ENCODE measurements around the gene SRC. TPM values are rescaled to one million over a fixed set of nuclear protein-coding genes. Genes with fewer than 3 reads are reported as not detected.

SRC gene
- total RNA-seq, 1 experiment from 2014 or later: 55.6 TPM

DNA sequence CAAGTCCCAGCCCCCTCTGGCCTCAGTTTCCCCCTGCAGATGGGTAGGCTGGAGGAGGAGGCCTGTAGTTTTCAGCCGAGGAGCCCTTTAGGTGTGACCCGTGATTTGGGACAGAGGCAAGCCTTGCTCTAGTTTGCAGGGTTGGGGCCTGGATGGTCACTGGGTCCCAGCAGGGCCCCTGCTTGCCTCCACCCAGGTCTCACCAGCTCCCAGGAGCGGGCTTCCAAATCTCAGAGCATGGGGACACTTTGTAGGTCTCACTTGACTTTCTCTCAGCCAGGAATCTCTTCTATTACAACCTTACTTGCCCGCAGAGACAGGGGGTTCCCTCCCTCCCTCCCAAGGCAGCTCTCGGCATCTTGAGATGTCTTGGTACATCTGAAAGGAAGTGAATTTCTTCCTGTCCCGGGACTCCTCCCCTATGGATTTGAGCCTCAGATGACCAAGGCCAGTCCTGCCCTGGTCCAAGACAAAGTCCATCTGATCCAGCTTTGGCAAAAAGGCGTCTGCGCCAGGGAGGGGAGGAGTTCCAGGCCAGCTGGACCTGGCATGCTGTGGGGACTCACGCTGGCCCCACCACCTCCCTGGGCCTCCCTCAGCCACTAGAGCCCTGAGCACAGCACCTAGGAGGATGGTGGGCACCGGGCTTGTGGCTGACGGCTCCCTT lies 47.4 kb downstream of the SRC start:
- TF ChIP-seq, protein P1, sequence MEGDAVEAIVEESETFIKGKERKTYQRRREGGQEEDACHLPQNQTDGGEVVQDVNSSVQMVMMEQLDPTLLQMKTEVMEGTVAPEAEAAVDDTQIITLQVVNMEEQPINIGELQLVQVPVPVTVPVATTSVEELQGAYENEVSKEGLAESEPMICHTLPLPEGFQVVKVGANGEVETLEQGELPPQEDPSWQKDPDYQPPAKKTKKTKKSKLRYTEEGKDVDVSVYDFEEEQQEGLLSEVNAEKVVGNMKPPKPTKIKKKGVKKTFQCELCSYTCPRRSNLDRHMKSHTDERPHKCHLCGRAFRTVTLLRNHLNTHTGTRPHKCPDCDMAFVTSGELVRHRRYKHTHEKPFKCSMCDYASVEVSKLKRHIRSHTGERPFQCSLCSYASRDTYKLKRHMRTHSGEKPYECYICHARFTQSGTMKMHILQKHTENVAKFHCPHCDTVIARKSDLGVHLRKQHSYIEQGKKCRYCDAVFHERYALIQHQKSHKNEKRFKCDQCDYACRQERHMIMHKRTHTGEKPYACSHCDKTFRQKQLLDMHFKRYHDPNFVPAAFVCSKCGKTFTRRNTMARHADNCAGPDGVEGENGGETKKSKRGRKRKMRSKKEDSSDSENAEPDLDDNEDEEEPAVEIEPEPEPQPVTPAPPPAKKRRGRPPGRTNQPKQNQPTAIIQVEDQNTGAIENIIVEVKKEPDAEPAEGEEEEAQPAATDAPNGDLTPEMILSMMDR (conservative IDR thresholded peaks at IDR 0.05; ENCODE audit: low read depth, low read length): no peak
- TF ChIP-seq EZH2 (IDR thresholded peaks at IDR 0.05; ENCODE audit: low read length, unreplicated experiment) (no peak), EZH2phosphoT487 (IDR thresholded peaks at IDR 0.05; ENCODE audit: borderline replicate concordance, low read length) (no peak)
- Histone ChIP-seq H3K79me2 (ENCODE audit: low read length) (no peaks in the 10 kb centered on the region), H2AFZ (ENCODE audit: low read length) (no peak overlapping the region), H3F3A (ENCODE audit: low read length, unreplicated experiment) (no peaks in the 10 kb centered on the region), H3K27me3 (ENCODE audit: low read length) (no peaks in the 10 kb centered on the region), H3K9ac (ENCODE audit: low read length) (no peak overlapping the region), H3K27ac (ENCODE audit: low read length) (no peak overlapping the region), H3K4me3 (ENCODE audit: low read length) (no peak overlapping the region), H3K36me3 (ENCODE audit: low read depth, low read length) (peaks cover 10% of the 10 kb centered on the region), H4K20me1 (ENCODE audit: low read length) (no peaks in the 10 kb centered on the region), H3K9me3 (ENCODE audit: low read length) (no peaks in the 10 kb centered on the region), H3K9me2 (replicated peaks; ENCODE audit: low read length) (no peaks in the 10 kb centered on the region), H3K4me1 (ENCODE audit: insufficient read depth, low read length) (no peaks in the 10 kb centered on the region), H3K4me2 (ENCODE audit: low read length) (no peak overlapping the region)
- intact Hi-C loops (cut with micrococcal nuclease): no loop called here
- no TSS peak for BruUV-seq (replicated peaks)
- ChIA-PET POLR2A (ENCODE audit: unreplicated experiment) (no interaction called here), CTCF (no interaction called here)
- no peak for DNase-seq
- ATAC-seq: no peak

DNA sequence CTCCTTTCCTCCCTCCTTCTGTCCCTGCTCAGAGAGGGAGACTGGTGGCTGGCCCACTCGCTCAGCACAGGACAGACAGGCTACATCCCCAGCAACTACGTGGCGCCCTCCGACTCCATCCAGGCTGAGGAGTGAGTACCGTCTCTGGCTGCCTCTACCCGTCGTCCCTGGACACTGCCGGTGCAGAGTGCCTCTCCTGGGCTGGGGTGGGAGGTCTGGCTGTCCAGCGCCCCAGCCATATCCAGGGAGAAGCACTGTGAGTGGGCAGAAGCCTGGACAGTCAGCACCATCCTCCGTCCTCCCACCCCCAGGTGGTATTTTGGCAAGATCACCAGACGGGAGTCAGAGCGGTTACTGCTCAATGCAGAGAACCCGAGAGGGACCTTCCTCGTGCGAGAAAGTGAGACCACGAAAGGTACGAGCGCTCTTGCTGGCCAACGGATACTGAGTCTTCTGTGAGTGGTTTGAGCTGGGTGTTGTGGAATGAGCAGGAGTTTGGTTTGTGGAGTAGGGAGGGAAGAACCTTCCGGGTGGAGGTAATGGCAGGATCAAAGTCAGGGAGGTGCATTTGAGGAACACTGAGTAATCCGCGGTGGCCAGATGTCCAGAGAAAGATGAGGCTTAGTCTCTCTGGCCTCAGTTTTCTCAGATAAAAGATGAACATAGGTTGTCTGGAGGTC lies 48.1 kb downstream of the SRC start:
- H3K36me3 ChIP-seq (ENCODE audit: low read depth, low read length): peaks cover 15% of the 10 kb centered on the region
- intact Hi-C loops (cut with micrococcal nuclease): no loop called here
- no peaks in the 10 kb centered on the region for H3K4me1 ChIP-seq (ENCODE audit: insufficient read depth, low read length)
- no TSS peak for BruUV-seq (replicated peaks)
- DNase-seq (no peak), ATAC-seq (no peak)
- CTCF ChIA-PET: no interaction called here
- TF ChIP-seq, protein P1 (conservative IDR thresholded peaks at IDR 0.05; ENCODE audit: low read depth, low read length): no peak
- TF ChIP-seq EZH2phosphoT487 (IDR thresholded peaks at IDR 0.05; ENCODE audit: borderline replicate concordance, low read length) (no peak), EZH2 (IDR thresholded peaks at IDR 0.05; ENCODE audit: low read length, unreplicated experiment) (no peak)
- no peak overlapping the region for H2AFZ ChIP-seq (ENCODE audit: low read length)
- no peaks in the 10 kb centered on the region for H3K9me2 ChIP-seq (replicated peaks; ENCODE audit: low read length)
- H3K27ac ChIP-seq (ENCODE audit: low read length): no peak overlapping the region
- no peak overlapping the region for H3K9ac ChIP-seq (ENCODE audit: low read length)
- no peaks in the 10 kb centered on the region for H4K20me1 ChIP-seq (ENCODE audit: low read length)
- H3F3A ChIP-seq (ENCODE audit: low read length, unreplicated experiment): no peaks in the 10 kb centered on the region
- no peaks in the 10 kb centered on the region for H3K9me3 ChIP-seq (ENCODE audit: low read length)
- H3K4me2 ChIP-seq (ENCODE audit: low read length): no peak overlapping the region
- no peak overlapping the region for H3K4me3 ChIP-seq (ENCODE audit: low read length)
- POLR2A ChIA-PET (ENCODE audit: unreplicated experiment): no interaction called here
- no peaks in the 10 kb centered on the region for H3K79me2 ChIP-seq (ENCODE audit: low read length)
- no peaks in the 10 kb centered on the region for H3K27me3 ChIP-seq (ENCODE audit: low read length)

Measured in PC-3 (cell line).